ENCODE results near the gene CD4.
A peak's percentile ranks its signal among the peaks of the same experiment; 100 is the strongest.

The CD4 gene

GRCh38 chr12:6770094-6770493 is 19.2 kb upstream of the CD4 start:
- no peaks in the 10 kb centered on the region for H3K36me3 ChIP-seq (ENCODE audit: insufficient read depth, low read length)

GRCh38 chr12:6770600-6770999 is 18.7 kb upstream of the CD4 start:
- no peaks in the 10 kb centered on the region for H3K9me3 ChIP-seq (ENCODE audit: control insufficient read depth, insufficient read depth, low read length)
- H3K36me3 ChIP-seq (ENCODE audit: insufficient read depth, low read length) = no peaks in the 10 kb centered on the region
- H3K9ac ChIP-seq (ENCODE audit: low read depth, low read length) = no peak overlapping the region
- peaks cover 21% of the 10 kb centered on the region for H3K4me1 ChIP-seq (ENCODE audit: insufficient read depth, low read length)

More at GRCh38 chr12:6770094-6770493, 19.2 kb upstream of the CD4 start:
- Histone ChIP-seq H3K9ac (ENCODE audit: low read depth, low read length) (no peak overlapping the region), H3K4me1 (ENCODE audit: insufficient read depth, low read length) (peaks cover 22% of the 10 kb centered on the region), H3K9me3 (ENCODE audit: control insufficient read depth, insufficient read depth, low read length) (no peaks in the 10 kb centered on the region)

- Histone ChIP-seq H3K36me3 (ENCODE audit: insufficient read depth, low read length) (no peaks in the 10 kb centered on the region), H3K9me3 (ENCODE audit: control insufficient read depth, insufficient read depth, low read length) (no peaks in the 10 kb centered on the region), H3K9ac (ENCODE audit: low read depth, low read length) (no peak overlapping the region), H3K4me1 (ENCODE audit: insufficient read depth, low read length) (peaks cover 21% of the 10 kb centered on the region)
These were observed 18.2 kb upstream of the CD4 start for GRCh38 chr12:6771091-6771495.

- Histone ChIP-seq H3K9ac (ENCODE audit: low read depth, low read length) (no peak overlapping the region), H3K4me1 (ENCODE audit: insufficient read depth, low read length) (peaks cover 21% of the 10 kb centered on the region), H3K9me3 (ENCODE audit: control insufficient read depth, insufficient read depth, low read length) (no peaks in the 10 kb centered on the region), H3K36me3 (ENCODE audit: insufficient read depth, low read length) (no peaks in the 10 kb centered on the region)
These were observed 17.6 kb upstream of the CD4 start for GRCh38 chr12:6771509-6772330.

GRCh38 chr12:6772331-6772695 is 17.0 kb upstream of the CD4 start, which contains the start of gene LAG3:
Gene LAG3 (plus strand): TSS chr12:6772520. CDS start chr12:6772853, 333 bp downstream.
- H3K9me3 ChIP-seq (ENCODE audit: control insufficient read depth, insufficient read depth, low read length) = no peaks in the 10 kb centered on the region
- no peaks in the 10 kb centered on the region for H3K36me3 ChIP-seq (ENCODE audit: insufficient read depth, low read length)
- peak within 1 kb of the TSS; percentile 39 for H3K9ac ChIP-seq (ENCODE audit: low read depth, low read length)
- H3K4me1 ChIP-seq (ENCODE audit: insufficient read depth, low read length) = peaks cover 21% of the 10 kb centered on the region

- H3K4me1 ChIP-seq (ENCODE audit: insufficient read depth, low read length) = peaks cover 21% of the 10 kb centered on the region
- H3K9me3 ChIP-seq (ENCODE audit: control insufficient read depth, insufficient read depth, low read length) = no peaks in the 10 kb centered on the region
- peak overlapping the region; percentile 39 for H3K9ac ChIP-seq (ENCODE audit: low read depth, low read length)
- no peaks in the 10 kb centered on the region for H3K36me3 ChIP-seq (ENCODE audit: insufficient read depth, low read length)
These were observed 16.4 kb upstream of the CD4 start for GRCh38 chr12:6772726-6773589.

- peaks cover 15% of the 10 kb centered on the region for H3K4me1 ChIP-seq (ENCODE audit: insufficient read depth, low read length)
- no peaks in the 10 kb centered on the region for H3K9me3 ChIP-seq (ENCODE audit: control insufficient read depth, insufficient read depth, low read length)
- no peaks in the 10 kb centered on the region for H3K36me3 ChIP-seq (ENCODE audit: insufficient read depth, low read length)
- H3K9ac ChIP-seq (ENCODE audit: low read depth, low read length) = peak overlapping the region; percentile 39; the same call in 1 of the 2 replicates
These were observed 15.6 kb upstream of the CD4 start for GRCh38 chr12:6773590-6774351.

- Histone ChIP-seq H3K36me3 (ENCODE audit: insufficient read depth, low read length) (no peaks in the 10 kb centered on the region), H3K9me3 (ENCODE audit: control insufficient read depth, insufficient read depth, low read length) (no peaks in the 10 kb centered on the region), H3K9ac (ENCODE audit: low read depth, low read length) (no peak overlapping the region), H3K4me1 (ENCODE audit: insufficient read depth, low read length) (peaks cover 11% of the 10 kb centered on the region)
These were observed 14.7 kb upstream of the CD4 start for GRCh38 chr12:6774499-6775062.

GRCh38 chr12:6775185-6776174 is 13.8 kb upstream of the CD4 start:
- Histone ChIP-seq H3K36me3 (ENCODE audit: insufficient read depth, low read length) (no peaks in the 10 kb centered on the region), H3K9ac (ENCODE audit: low read depth, low read length) (no peak overlapping the region), H3K4me1 (ENCODE audit: insufficient read depth, low read length) (peaks cover 11% of the 10 kb centered on the region), H3K9me3 (ENCODE audit: control insufficient read depth, insufficient read depth, low read length) (no peaks in the 10 kb centered on the region)

GRCh38 chr12:6777386-6777785 is 11.9 kb upstream of the CD4 start:
- H3K9ac ChIP-seq (ENCODE audit: low read depth, low read length) = no peak overlapping the region
- peaks cover 11% of the 10 kb centered on the region for H3K4me1 ChIP-seq (ENCODE audit: insufficient read depth, low read length)
- no peaks in the 10 kb centered on the region for H3K9me3 ChIP-seq (ENCODE audit: control insufficient read depth, insufficient read depth, low read length)
- H3K36me3 ChIP-seq (ENCODE audit: insufficient read depth, low read length) = no peaks in the 10 kb centered on the region

- Histone ChIP-seq H3K9me3 (ENCODE audit: control insufficient read depth, insufficient read depth, low read length) (no peaks in the 10 kb centered on the region), H3K9ac (ENCODE audit: low read depth, low read length) (peak overlapping the region; percentile 52), H3K4me1 (ENCODE audit: insufficient read depth, low read length) (peaks cover 6% of the 10 kb centered on the region), H3K36me3 (ENCODE audit: insufficient read depth, low read length) (no peaks in the 10 kb centered on the region)
These were observed 11.1 kb upstream of the CD4 start for GRCh38 chr12:6778217-6778573.

GRCh38 chr12:6778574-6779550 is 10.5 kb upstream of the CD4 start:
- Histone ChIP-seq H3K36me3 (ENCODE audit: insufficient read depth, low read length) (no peaks in the 10 kb centered on the region), H3K4me1 (ENCODE audit: insufficient read depth, low read length) (peaks cover 4% of the 10 kb centered on the region), H3K9me3 (ENCODE audit: control insufficient read depth, insufficient read depth, low read length) (no peaks in the 10 kb centered on the region), H3K9ac (ENCODE audit: low read depth, low read length) (peak overlapping the region; percentile 52)

Measured in ES-I3 (cell line).